ENCODE results near the gene IL21R.

Gene IL21R

GRCh38 chr16:27462846-27463682, 61.1 kb downstream of the IL21R start:
- DNase-seq (ENCODE audit: low spot score) = no peak

- DNase-seq (ENCODE audit: low spot score) = no peak
Observed at GRCh38 chr16:27463741-27464591, 62.0 kb downstream of the IL21R start.

GRCh38 chr16:27464626-27465482, 62.9 kb downstream of the IL21R start:
- no peak for DNase-seq (ENCODE audit: low spot score)

GRCh38 chr16:27465483-27465879, 63.5 kb downstream of the IL21R start:
- DNase-seq (ENCODE audit: low spot score) = no peak

DNA sequence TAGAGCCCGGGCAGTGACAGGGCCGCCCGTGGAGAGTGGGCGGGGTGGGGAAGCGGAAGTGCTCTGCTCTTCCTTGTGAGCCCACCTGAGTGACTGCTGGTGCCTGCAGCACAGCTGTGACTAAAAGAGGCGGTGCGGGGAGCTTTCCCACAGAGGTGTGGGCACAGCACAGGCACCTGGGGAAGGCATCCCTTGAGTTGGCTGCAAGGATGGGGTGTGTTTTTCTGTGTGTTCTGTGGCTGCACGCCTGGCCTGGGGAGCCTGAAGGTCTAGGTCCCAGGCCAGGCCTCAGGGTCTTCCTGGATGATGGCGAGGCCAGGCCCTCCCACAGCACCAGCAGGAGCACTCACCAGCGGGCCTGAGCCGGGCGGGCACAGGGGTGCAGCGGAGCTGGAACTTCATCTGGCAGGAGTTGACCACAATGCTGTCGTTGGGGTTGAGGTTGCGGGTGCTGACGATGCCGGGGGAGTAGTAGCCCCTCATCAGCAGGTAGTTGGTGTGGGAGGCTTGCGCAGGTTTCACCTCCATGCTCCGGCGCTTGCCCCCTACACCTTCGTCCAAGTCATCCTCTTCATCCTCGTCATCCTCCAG, 67.1 kb downstream of the IL21R start:
- DNase-seq (ENCODE audit: low spot score) = no peak

DNA sequence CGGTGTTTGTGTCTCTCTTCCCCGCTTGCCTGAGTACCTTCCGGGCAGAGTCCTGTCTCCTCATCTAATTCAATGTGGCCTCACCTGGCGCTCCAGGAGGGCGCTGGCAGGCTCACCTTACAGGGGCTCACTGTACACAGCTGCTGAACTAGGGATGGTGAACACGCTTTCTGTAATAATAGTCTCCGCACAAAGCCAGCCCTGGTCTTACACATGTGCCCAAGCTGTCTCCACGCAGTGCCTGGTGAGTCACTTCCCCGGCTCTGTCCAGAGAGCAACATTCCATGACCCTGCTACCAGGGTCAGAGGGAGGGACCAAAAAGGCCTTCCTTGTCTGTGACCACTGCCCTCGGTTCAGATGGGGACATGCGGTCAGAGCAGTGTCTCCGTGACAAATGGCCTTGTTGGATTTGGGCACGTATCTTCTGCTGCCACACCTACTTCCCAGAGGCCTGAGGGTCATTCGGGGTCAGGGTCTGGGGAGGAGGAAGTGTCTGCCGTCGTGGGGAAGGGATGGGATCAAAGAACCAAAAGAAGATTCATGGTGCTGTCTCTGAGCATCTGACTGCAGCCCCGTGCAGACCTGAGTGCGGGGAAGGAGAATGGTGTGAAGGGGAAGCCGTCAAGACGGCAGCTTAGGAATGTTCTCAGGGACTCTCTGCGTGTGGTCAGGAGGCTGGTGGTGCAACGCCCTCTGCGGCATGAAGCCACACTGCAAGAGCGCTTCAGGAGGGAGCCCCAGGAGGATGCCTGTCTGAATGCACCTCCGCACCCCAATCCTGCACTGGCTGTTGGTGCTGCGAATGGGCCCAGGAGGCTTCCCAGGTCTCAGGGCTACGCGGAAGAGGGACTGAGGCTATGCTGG, 68.8 kb downstream of the IL21R start:
- DNase-seq (ENCODE audit: low spot score) = no peak

GRCh38 chr16:27471661-27472060, 69.7 kb downstream of the IL21R start:
- no peak for DNase-seq (ENCODE audit: low spot score)

DNA sequence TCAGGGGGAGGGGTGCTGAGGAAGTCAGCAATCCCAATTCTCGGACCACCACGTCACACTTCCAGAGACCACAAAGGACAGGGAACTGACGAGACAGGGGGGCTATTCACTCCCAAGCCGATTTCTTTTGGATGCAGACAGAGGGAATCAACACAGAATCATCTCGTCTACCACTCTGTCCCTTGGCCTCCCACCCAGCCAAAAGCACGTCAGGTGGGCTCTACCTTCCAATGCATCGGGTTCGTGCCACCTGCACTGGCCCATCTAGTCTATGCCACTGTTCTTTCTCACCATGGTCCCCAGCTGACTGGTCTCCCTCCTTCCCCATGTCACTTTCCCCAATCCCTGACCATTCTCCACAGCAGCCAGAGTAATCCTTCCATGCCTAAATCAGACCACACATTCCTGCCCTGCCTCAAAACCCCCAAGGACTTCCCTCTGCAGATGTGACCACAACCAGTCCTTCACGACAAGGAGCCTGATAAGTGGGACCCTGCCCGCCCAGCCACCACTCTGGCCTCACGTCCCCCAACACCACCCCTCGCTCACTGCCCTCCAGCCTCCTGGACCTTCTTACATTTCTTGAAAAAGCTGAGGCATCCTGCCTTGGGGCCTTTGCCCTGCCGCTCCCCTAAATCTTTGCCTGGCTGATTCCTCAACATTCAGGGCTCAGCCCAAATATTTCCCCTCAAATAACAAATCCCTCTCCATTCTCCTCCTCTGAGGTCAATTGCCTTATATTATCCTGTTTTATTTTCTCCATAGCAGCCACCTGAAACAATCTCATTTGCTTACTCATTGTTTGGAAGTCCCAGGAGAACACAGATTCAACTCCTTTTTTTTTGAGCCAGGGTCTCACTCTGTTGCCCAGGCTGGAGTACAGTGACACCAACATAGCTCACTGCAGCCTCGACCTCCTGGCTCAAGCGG, 70.4 kb downstream of the IL21R start:
- no peak for DNase-seq (ENCODE audit: low spot score)

DNA sequence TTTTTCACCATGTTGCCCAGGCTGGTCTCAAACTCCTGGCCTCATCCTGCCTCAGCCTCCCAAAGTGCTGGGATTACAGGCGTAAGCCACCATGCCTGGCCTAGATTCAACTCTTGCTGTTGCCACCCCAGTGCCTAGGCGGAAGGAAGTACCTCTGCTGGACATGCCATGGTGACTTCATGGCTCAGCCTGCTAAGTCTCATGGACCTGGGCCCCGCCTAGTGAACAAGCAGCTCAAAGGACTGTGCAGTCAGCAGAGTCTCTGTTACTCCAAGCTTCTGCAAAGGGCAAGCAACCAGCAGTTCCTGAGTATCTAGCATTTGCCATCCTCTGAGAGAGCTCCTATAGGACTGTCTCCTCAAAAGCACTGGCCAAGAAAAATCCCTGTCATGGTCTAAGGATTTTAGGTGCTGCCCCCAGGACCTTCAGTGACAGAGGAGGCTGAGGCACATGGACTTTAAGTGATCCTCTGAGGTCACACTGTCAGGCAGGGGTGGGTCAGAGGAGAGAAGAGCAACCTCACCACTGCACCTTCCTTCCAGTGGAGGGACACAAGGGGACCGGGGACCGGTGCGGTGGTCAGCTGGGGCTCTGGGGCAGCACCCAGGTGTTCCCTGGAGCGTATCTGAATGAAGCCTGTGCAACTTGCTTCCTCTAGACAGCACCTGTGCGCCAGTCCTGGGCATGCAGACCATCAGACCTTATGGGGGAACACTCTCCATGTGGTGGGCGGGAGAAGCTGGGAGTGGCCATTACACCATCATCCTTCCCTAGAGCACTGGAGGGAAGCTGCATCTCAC, 71.3 kb downstream of the IL21R start:
- DNase-seq (ENCODE audit: low spot score) = no peak

GRCh38 chr16:27474041-27474440, 72.1 kb downstream of the IL21R start:
- no peak for DNase-seq (ENCODE audit: low spot score)

- DNase-seq (ENCODE audit: low spot score) = no peak
Observed at GRCh38 chr16:27474921-27475320, 72.9 kb downstream of the IL21R start.

DNA sequence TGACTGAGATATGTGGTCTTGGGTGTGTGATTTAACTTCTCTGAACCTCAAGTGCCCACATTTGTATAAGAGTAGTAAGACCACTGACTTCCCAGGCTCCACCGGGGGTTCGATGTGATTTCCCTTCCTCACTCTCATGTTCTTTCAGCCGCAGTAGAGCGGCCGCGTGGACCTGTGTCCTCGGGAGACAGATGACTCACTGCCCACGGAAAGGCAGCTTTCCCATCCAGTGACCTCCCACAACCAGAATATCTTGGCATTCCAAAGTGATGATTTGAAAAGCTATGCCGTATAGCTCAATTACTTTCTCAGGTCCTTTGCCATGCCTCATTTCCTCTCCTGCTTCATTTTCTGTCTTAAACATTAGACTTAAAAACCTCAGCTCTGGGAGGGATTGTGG, 73.6 kb downstream of the IL21R start:
- no peak for DNase-seq (ENCODE audit: low spot score)

GRCh38 chr16:27476240-27476639, 74.3 kb downstream of the IL21R start:
- no peak for DNase-seq (ENCODE audit: low spot score)

GRCh38 chr16:27480761-27481160, 78.8 kb downstream of the IL21R start:
- DNase-seq (ENCODE audit: low spot score) = no peak

- DNase-seq (ENCODE audit: low spot score) = no peak
Observed at GRCh38 chr16:27481282-27481934, 79.4 kb downstream of the IL21R start.

DNA sequence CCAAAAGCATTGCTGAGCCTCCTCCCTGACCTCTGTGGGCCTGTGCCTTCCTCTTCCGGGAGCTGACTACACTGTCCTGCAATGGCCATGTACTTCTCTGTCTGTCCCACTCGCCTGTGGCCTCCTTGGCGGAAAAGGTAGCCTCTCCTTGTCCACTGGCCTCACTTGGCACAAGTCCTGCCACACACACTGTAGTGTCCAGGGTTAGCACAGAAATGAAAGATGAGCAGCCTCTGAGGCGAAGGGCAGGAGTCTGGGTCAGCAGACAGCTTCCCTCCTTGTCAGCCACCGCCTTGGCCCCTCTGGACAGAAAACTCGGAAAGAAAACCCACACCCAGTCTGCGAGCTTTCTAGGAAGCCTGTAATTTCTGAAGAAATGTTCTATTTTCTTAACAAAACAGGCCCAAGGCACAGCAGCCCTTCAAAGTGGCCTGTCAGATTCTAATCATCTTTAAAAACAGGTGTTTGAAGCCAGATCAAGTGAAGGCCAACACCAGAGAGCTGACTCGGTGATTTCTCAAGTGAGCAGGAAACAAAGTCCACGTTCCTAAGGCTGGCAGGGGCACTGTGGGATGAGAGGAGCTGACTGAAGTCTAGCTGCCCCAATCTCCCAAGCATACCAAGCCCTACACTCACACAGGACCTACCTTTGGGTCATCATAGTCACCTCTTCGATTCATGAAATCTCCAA, 80.6 kb downstream of the IL21R start:
- no peak for DNase-seq (ENCODE audit: low spot score)

DNA sequence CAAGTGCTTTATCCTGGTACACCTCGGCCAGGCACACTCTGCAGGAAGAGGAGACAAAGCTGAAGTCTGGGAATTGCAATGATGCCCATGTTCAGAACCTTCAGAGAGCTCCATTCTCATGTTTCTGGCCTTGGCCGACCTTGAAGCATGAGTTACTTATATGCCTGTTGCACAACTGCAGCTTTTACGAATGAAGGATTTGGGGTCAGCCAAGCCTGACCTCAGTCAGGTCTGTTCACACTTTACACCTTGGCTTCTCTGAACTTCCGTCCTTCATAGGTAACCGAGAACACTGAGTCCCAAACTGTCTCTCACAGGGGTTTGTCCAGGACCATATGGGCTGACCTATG, 81.1 kb downstream of the IL21R start:
- DNase-seq (ENCODE audit: low spot score) = no peak

All from SK-N-DZ (cell line).